ENCODE results near the gene DCLK1.

- TF ChIP-seq SMC3 (IDR thresholded peaks at IDR 0.05; ENCODE audit: borderline replicate concordance, low read length) (no peak), SP1 (IDR thresholded peaks at IDR 0.05; ENCODE audit: low read depth, low read length) (no peak), ZNF217 (IDR thresholded peaks at IDR 0.05) (no peak), CTCF (IDR thresholded peaks at IDR 0.05 in 2 of 3, conservative IDR thresholded peaks at IDR 0.05 in 1 of 3; ENCODE audit: control insufficient read depth in 2 of 3, extremely low read depth in 1 of 3, insufficient read depth in 1 of 3, low read depth in 3 of 3, low read length in 3 of 3) (no peak), TCF3 (IDR thresholded peaks at IDR 0.05; ENCODE audit: borderline replicate concordance, insufficient read depth, low read depth, low read length) (no peak)
These were observed 273.4 kb downstream of the DCLK1 start for GRCh38 chr13:35857769-35858168.
